GM12892 (cell line): ENCODE measurements around the gene GTF3C2. TPM values are rescaled to one million over a fixed set of nuclear protein-coding genes. Genes with fewer than 3 reads are reported as not detected.

Source experiments
- DNase-seq: peaks from one replicate; pipeline ENCODE4 v3.0.0; 2011; ENCODE audit not compliant: insufficient read length
- FAIRE-seq: peaks from 2 replicates; lab custom pipeline; 2011; peaks lifted over from hg19 to GRCh38; lab: Jason Lieb, UNC
- POLR2A ChIP-seq: IDR thresholded peaks from 2 replicates; pipeline ENCODE4 v1.6.1; 2011; ENCODE audit warnings: low read depth, low read length, control low read depth
- POLR2AphosphoS5 ChIP-seq: IDR thresholded peaks from 2 replicates; pipeline ENCODE4 v1.6.1; 2011; ENCODE audit warnings: low read depth, low read length, control low read depth
- TAF1 ChIP-seq: IDR thresholded peaks from 2 replicates; pipeline ENCODE4 v1.6.1; 2011; ENCODE audit warnings: low read depth, mild to moderate bottlenecking, control low read depth, low read length, borderline replicate concordance
- polyA plus RNA-seq: library from polyadenylated mRNA; unstranded; fragments of >200 nt; gene quantifications from one replicate; pipeline ENCODE4 v1.2.1, GENCODE V29; 2012; ENCODE audit warnings: missing spikeins, inconsistent platforms; ENCODE audit not compliant: missing spikeins

GTF3C2 gene, protein sequence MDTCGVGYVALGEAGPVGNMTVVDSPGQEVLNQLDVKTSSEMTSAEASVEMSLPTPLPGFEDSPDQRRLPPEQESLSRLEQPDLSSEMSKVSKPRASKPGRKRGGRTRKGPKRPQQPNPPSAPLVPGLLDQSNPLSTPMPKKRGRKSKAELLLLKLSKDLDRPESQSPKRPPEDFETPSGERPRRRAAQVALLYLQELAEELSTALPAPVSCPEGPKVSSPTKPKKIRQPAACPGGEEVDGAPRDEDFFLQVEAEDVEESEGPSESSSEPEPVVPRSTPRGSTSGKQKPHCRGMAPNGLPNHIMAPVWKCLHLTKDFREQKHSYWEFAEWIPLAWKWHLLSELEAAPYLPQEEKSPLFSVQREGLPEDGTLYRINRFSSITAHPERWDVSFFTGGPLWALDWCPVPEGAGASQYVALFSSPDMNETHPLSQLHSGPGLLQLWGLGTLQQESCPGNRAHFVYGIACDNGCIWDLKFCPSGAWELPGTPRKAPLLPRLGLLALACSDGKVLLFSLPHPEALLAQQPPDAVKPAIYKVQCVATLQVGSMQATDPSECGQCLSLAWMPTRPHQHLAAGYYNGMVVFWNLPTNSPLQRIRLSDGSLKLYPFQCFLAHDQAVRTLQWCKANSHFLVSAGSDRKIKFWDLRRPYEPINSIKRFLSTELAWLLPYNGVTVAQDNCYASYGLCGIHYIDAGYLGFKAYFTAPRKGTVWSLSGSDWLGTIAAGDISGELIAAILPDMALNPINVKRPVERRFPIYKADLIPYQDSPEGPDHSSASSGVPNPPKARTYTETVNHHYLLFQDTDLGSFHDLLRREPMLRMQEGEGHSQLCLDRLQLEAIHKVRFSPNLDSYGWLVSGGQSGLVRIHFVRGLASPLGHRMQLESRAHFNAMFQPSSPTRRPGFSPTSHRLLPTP
- polyA plus RNA-seq: 52.2 TPM

DNA sequence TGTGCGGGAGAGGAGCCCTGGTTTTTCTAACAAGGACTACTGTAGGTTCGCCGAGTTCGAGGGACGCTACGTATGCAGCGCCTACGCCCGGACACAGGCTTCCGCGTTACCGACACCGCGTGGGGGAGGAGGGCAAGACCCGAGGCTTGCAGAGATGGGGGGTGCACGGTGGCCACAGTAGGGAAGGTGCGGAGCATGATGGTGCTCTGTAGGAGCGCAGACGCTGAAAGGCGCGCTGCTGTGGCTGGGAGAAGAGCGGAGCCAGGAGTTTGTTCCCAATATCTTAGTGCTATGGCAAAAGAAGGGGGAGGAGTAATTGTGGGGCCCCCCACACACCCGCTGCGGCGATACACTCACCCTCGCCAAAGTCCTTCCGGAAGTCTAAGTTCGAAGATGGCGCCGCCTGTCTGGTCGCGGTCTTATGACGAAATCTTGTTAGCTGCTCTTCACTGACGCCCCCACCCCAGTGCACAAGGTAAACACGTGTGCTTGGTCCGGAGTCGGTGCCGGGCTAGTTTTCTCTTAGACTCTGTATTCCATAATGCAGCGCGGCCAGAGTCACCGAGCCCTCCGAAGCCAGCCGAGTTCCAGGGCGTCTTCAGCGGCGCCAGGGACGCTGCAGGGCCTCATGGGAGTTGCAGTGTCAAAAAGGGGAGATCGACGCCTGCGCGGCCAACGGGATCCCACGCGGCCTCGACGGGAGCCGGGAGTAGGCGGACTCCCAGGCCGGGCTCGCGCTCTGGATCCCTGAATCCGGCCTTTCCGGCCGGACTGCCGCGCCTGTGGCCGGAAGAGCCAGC is at the start of gene GTF3C2:
Gene GTF3C2, minus strand, starts transcription at position 383 of the 800 bp plus-strand sequence. CDS start 13,210 bp downstream, outside the sequence.
- peak; percentile 85 for TF ChIP-seq POLR2AphosphoS5
- peak; percentile 30; the same call in 1 of the 2 replicates for TF ChIP-seq TAF1
- peak; percentile 70 for TF ChIP-seq POLR2A
- FAIRE-seq (peak; percentile 88), DNase-seq (peak; percentile 77)

DNA sequence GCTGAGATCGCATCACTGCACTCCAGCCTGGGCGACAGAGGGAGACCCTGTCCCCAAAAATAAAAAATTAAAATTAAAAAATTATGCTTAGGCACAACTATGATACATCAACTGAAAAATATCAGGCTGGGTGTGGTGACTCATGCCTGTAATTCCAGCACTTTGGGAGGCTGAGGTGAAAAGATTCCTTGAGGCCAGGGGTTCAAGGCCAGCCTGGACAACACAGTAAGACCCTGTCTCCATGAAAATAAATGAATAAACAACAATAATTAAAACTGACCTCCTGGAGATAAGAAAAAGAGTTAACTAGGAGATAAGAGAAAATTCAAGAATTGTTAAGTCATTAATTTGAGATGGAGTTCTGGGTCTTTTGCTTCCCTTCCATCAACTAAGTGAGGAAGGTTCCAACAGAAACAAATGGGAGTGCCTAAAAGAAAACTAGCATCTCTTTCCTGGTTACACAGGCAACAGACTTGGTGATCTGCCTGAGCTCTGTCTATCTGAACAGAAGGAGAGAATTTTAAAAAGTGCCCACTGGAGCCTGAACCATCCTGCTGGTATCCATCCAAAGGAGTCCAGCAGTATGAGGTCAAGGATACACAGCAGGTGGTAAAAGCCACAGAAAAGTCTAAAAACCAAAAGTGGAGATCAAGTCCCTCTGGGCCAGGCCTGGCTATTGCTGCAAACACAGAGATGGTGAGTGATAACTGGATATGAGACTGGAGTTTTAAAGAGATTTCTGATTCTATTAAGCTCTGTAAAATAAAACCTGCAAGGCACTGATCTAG is 44.0 kb upstream of the GTF3C2 start:
- DNase-seq: no peak
- no peak for TF ChIP-seq TAF1
- TF ChIP-seq POLR2AphosphoS5: no peak
- TF ChIP-seq POLR2A: no peak
- no peak for FAIRE-seq

DNA sequence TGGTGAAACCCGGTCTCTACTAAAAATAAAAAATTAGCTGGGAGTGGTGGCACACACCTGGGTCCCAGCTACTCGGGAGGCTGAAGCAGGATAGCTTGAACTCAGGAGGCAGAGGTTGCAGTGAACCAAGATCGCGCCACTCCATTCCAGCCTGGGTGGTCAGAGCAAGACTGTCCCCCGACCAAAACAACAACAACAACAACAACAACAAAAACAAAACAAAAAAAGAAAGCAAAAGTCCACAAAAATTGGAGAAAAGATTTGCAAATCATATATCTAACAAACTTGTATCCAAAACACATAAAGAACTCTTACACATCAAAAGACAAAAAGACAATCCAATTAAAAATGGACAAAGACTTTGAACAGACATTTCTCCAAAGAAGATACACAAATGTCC is 42.4 kb upstream of the GTF3C2 start:
- FAIRE-seq (no peak), DNase-seq (no peak)
- TF ChIP-seq POLR2A (no peak), TAF1 (no peak), POLR2AphosphoS5 (no peak)

DNA sequence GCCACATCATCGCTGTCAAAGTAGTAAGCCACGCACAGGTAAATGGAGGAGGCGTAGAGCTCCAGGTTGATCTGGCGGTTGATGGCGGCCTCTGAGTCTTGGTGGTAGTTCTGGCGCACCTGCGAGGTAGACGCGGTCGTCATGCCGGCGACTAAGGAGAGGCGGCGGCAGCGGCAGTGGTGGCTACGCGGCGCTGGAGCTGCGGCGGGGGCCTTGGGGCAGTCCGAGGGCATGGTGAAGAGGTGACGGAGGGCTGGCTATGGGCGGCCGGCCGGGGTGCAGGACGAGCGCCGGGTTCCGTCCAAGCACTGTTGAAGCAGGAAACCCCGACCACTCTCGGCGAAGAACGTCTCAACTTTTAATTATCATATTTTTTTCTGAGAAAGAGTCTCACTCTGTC is 36.7 kb upstream of the GTF3C2 start:
- FAIRE-seq (no peak), DNase-seq (no peak)
- TF ChIP-seq POLR2AphosphoS5: no peak
- no peak for TF ChIP-seq POLR2A
- TF ChIP-seq TAF1: no peak

DNA sequence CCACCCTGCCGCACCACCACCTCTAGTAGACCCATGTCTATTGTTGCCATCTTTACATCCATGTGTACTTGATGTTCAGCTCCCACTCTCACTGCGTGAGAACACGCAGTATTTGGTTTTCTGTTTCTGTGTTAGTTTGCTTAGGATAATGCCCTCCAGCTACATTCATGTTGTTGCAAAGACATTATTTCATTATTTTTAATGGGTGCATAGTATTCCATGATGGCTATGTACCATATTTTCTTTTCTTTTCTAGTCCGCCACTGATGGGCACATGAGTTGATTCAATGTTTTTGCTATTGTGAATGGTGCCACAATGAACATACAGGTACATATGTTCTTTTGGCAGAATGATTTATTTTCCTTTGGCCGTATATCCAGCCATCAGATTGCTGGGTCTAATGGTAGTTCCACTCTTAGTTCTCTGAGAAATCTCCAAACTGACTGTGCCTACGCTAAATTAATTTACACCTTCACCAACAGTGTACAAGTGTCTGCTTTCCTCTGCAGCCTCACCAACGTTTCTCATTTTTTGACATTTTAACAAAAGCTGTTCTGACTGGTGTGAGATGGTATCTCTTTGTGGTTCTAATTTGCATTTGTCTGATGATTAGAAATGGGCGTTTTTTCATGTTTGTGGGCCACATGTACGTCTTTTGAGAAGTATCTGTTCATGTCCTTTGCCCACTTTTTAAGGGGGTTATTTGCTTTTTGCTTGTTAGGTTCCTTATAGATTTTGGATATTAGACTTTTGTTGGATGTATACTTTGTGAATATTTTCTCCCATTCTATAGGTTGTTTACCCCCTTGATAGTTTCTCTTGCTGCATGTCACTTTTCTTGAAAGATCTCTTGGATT is 34.5 kb upstream of the GTF3C2 start:
- TF ChIP-seq POLR2AphosphoS5: peak; percentile 25; the same call in 1 of the 2 replicates
- TF ChIP-seq POLR2A: no peak
- no peak for TF ChIP-seq TAF1
- FAIRE-seq (no peak), DNase-seq (no peak)

DNA sequence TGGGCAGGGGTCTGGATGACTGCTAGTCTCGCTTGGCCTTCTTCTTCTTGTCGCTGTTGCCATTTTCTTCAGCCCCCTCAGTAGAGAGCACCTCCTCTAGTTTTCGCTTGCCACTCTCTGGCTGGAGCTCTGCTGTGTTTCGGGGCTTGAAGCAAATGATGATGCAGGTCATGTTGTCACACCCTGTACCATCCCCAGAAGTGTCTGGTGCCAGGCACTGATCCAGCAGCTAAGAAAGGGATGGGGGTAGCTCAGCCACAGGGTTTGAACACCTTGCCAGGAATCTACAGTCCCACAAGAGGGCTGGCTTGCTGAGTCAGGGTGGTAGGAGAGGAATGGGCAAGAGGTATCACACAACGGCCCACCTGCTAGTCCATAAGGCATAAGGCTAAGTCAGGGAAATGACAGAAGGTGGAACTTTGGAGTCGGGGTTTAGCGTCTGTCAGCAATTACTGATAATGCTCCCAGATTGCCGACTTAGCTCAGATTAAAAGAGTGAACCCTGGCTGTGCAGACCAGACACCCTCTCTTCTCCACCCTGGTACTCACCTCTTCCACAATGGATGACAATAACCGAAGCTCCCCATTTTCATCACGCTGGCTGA is 25.1 kb upstream of the GTF3C2 start:
- FAIRE-seq: no peak
- no peak for TF ChIP-seq TAF1
- TF ChIP-seq POLR2AphosphoS5: no peak
- TF ChIP-seq POLR2A: no peak

DNA sequence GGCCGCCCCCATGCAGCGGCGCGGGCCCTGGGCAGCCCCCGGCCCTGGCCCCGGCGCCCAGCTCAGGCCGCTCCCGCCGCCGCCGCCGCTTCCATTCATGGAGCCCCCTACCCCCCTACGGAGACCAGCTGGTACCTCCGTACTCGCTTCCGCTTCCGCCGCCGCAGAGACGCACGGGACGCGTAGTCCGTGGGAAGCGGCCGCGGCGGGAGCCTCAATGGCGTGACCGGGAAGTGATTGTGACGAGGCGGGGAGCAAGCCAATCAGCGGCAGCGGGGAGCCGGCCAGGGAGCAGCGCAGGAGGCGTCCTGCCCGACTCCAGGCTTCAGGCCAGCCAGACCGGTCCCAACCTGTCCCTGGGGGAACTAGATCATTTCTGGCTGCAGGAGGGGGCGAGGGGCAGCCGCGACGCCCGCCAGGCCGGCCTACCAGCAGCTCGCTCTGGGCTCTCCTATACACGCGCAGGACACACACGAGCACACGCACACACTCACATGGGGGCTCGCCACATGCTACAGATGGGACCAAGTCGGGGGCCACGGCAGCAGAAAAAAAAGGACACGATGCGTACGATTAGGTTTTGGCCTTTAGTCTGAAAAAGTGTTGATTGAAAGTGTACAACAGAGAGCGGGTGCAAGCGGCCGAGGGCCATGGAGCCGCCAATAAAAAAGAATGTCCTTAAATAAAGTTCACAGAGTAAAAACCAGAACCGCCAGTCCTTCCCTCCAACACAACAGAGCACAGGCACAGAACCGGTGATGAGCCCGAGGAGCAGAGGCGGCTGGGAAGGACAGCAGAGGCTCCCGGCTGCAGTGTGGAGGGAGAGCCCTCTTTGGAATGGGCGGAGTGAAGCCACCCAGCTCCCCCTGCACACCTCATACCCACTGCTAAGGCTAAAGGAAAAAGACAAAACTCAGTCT is 24.3 kb upstream of the GTF3C2 start, which contains the start of gene ZNF513:
Gene ZNF513, minus strand, starts transcription at position 109 of the 920 bp plus-strand sequence. CDS start 208 bp downstream, outside the sequence.
- TF ChIP-seq POLR2A (peak; percentile 67; the same call in 1 of the 2 replicates), TAF1 (no peak), POLR2AphosphoS5 (peak; percentile 74; the same call in 1 of the 2 replicates)
- FAIRE-seq (peak; percentile 98), DNase-seq (peak; percentile 92)

More for the DNA sequence above, 25.1 kb upstream of the GTF3C2 start:
- no peak for DNase-seq
